T follicular helper cell (primary cell): ENCODE data around the gene ARHGAP26.
"Not testable (repeated sequence)": the region's sequence is repeated elsewhere in the genome, so short reads cannot be mapped to it uniquely, and the experiment has no call there.

Experiments
- DNase-seq: peaks from one replicate; pipeline ENCODE4 v3.0.0-alpha.2; 2020; ENCODE audit warnings: low read depth

The ARHGAP26 gene

DNA sequence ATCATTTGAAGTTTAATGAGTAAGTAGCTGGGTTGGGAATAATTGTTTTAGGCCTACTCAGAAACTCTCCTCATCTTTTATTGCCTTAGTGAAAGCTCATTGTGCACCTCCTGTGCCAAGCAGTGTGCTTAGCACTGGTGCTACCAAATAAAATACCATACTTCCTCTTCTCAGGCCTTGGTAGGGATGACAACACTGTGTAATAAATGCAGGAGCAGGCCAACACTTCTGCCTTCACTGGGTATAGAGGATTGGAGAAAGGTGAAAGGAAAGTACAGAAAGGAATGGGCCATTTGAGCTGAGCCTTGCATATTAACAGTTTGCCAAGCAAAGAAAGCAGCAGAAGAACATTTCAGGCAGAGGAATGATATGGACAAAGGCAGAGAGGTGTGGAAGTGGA lies 347.6 kb downstream of the ARHGAP26 start:
- DNase-seq = no peak

DNA sequence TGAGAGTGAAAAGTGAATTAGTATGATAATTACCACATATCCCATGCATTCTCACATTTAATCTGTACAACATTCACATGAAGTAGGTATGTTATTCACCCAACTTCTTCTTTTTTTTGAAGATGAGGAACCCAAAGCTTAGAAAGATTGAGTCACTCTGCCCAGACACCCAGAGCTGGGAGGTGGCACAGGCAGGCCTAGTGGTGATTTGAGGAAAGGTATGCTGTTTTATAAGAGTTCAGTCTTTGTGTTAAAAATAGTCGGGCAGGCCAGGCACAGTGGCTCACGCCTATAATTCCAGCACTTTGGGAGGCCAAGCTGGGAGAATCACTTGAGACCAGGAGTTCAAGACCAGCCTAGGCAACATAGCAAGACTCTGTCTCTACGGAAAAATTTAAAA lies 348.0 kb downstream of the ARHGAP26 start:
- no peak for DNase-seq

DNA sequence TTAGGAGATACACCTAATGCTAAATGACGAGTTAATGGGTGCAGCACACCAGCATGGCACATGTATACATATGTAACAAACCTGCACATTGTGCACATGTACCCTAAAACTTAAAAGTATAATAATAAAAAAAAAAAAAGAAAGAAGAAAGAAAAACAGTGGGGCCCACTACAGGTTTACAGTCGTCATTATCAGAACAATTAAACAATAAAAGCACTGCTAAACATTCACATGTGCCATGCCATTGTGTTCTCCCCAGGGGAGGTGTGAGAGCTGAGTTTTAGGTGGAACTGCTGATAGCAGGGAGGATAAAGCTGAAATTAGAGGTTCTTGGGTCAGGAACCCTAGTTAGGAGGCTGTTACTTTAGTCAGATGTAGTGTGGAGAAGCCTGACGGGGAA lies 348.6 kb downstream of the ARHGAP26 start:
- DNase-seq = not testable (repeated sequence)

DNA sequence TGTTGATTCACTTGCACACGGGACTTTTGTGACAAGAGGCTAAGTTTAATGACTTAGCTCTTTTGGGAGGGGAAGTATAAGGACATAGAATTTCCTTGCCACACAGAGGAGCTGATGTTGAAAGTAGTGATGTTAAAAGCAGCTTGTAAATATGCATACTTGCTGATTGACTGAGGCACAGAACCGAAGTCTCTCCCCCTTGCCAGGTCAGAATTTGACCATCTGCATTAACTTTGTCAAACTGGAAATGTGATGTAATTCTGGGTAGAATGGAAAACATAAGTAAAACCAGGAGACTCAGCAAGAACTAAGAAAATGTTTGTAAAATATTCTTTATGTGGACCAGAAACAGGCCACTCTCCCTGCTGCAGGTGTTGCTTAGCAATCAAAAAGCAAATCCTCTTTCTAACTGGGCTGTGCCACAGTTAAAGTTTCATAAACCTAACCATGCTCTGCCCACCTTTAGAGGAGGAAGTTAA lies 349.2 kb downstream of the ARHGAP26 start:
- no peak for DNase-seq

DNA sequence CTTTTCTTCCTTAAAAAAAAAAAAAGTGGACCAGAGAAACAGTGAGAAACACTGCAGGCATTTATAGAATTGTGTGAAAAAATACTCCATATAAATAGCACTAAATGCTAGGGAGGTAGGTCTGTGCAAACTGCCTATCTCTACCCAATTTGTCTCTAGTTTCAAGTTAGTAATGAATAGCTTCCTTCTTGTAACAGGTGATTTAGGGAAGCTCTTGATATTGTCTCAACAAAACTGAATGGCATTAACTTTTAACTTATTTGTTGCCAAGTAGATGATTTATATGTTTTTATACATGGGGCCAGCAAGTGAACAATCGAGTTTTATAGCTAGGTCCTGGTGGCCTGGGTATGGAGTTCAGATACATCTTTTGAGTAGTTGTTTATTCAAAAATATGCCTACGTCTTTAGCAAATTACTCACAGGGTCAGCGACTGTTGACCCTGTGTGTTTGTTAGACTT lies 349.7 kb downstream of the ARHGAP26 start:
- DNase-seq = no peak

DNA sequence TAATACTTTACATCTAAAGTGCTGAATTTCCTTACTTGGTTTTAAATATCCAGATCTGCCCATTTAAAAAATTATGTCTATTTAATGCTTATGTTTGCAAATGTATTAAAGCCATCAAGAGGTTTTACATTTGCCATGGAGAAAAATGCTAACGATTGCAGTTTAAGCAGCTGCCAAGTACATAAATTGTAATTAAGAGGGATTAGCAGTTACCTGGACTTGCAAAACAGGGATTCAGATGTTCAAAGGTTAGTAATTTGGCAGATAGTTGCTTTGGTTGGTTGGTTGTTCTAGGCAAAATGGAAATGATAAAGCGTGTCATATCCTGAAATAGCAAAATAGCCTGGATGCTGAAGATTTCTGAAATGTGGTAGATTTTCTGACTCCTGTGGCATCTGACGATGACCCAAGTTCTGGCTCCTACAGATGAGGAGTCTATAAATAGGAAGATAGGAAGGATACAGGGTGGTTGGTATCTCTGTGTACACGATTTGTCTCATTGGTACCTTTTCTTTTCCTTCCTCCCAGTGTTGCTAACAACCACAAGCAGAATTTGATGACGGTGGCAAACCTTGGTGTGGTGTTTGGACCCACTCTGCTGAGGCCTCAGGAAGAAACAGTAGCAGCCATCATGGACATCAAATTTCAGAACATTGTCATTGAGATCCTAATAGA lies 350.4 kb downstream of the ARHGAP26 start:
- DNase-seq = no peak

DNA sequence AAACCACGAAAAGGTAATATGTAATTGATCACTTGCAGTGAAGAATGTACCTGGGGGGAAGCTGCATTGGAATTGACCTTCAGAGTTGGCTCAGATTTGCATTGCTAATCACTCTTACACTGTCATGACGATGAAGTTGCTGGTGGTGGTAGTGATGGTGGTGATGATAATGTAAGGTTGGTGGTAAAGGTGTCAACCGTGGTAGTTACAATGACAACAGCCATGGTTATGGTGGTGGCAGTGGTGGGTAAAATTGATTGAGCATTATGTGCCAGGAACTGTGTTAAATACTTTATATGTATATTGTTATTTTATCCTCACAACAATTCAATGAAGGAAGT lies 350.9 kb downstream of the ARHGAP26 start:
- DNase-seq = no peak

DNA sequence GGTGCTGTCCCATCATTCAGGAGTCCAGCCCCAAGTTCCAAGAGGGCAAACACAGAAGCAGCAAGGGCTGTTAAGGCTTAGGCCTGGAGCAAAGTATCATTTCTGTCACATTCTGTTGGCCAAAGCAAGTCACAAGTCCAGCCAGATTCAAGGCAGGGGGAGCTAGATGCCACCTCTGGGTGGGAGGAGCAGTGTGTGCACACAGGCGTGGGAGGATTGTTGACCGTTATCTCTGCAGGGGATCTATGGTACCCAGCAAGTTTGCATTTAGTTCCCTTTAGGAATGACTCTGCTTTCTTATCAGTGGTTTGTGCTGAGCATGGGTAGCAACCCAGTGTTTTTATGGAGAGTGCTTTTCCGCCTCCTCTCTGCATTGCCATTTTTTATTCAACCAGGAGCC lies 354.4 kb downstream of the ARHGAP26 start:
- DNase-seq = no peak

DNA sequence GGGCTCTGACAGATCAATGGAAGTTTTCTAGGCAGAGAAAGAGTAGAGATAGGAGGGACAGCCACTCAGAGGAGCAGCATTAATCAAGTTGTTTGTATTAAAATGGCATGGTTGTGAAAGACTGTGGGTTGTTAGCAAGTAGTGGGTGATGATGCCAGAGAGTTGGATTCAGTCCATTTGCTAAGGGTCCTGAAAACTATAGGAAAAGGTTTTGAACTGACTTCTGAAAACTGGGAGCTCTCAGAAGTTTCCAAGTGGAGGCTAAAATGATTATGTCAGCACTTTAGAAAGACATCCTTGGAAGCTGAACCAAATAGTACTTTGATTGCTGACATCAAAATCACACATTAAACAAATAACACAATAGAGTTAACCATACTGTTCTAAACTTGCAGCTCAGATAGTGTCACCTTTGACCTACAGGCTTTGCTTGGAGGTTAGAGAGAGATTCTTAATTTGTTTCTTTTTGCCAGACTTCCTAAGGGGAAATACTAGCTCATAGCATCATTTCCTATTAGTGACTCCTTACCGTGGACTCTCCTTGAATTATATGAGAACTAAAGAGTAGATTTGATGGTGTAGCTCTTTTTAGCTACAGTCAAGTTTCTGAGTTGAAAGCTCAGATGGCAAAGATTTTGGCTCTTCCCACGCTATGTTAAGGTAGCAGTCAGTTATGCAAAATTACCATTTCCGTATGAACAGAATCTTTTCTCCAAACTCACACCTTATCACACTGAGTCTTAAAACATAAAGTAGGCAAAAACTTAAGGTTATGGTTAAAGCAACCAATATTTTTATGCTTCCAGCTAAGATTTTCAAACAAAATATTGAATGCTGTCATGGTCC lies 356.2 kb downstream of the ARHGAP26 start:
- no peak for DNase-seq

DNA sequence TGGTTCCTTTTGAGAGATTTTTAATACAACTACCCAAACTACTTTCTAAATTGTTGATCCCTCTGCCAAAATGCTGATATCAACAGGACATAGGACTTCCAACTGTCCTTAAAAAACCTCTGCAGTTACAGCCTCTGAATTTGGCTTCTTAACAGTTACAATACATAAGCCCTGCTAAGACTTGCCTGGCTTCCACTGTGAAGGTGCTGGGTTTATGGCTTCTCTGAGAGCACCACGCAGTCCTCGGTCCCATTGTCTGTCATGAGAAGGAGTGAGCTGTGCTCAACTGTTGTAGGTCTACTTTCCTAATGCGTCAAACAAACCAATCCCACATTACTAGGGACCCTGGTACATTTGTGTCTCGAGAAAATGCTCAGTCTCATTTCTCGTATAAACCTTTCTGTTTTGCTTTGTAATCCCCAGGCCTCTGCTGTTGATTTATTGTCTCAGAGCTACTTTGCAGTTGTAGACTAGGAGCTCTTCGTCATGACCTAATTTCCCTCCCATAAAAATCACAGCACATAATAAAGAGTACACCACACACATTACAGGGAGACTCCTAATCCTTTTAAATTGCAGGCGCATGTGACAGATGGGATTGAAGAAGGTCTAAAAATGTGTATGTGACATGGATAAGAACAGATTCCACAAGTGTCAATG lies 358.4 kb downstream of the ARHGAP26 start:
- no peak for DNase-seq

DNA sequence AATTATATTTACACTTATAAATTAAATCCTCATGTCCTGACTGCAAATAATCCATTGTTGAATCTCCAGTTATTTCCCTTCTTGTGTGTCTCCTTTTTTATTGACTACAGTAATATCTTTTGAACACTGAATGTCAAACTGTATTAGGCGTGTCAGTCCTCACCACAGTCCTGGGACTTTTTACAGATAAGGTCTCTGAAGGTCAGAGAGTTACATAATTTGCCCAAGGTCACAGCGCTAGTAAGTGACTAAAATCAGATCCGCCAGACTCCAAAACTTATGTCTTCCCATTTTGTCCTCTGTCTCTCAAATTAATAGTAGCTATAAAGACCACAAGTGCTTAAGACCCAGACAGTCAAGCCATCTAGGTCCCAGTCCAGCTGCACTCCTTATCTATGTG lies 359.0 kb downstream of the ARHGAP26 start:
- DNase-seq = no peak

DNA sequence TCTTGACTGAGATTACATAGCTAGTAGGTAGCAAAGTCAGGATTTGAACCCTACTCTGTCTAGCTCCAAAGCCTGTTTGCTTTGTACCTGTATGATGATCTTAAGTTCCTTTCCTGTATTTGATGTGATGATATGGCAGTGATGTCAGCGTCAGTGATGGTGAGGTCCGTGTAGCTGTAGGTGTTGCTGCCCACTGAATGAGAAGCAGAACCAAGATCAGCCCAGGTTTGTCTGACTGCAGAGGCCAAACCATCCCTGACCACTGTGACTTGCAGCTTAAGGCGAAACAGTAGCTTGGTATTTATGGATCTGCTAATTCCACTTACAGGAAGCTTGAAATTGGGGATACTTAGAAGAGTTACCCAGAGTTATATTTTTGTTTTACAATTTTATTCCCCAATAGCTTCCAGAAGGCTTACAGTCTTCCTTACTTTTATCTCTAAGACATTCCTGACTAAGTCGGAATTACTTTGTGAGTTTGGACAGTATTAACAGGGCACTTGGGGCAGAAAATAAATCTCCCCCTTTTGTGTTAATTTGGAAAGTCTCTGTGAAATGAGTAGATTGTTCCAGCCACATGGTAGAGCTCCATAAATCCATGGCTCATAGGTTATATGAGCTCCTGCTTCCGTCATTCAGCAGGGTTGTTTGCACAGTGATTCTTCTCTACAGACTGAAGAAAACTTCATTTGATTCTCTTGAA lies 359.9 kb downstream of the ARHGAP26 start:
- DNase-seq = no peak

DNA sequence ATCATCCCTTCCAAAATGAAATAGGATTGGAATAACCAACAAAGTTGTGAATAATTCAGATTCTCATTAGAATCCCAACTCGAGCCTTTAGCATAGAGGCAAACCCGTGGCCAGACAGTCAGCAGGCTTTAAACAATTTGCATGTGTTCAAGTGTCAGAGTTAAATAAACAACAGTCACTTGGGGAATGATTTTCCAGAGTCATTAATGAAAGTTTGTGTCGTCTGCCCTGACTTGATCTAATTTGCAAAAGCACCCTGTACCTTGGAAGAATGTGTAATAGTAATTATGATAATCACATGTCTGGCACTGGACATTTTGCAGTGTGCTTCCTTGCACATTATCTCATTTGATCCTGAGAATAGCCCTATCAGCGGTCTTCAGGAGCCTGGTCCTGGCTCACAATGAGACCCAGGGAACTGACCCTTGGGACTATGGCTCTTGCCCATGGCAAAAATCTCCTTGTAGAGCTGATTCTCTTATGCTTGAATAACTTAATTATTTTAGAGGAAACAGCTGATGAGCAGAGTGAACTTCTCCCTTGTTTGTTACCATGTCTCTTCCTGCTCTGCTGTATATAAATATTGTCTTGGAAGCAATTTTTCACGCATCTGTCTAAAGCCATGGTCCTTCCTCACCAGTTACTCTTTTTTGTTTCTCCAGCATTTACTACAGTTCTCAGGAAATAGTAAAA lies 360.6 kb downstream of the ARHGAP26 start:
- no peak for DNase-seq

DNA sequence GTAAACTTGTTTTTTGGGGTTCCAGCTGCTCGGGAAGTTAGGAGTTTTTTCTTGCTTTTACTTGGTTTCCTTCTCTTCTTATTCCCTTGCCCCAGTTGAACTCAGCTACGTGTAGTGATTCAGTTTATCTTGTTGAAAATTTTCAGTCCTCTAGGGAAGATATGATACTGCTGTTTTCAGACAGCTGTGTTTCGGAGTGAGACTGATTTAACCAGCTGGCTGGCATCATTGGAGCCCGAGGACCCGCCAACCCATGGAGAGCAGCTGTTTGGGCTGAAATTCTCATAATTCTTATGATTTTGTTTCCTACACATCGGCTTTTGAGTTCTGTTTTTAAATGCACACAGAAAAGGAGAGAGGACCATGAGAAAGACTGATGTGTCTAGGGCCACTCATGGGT lies 361.8 kb downstream of the ARHGAP26 start:
- no peak for DNase-seq

DNA sequence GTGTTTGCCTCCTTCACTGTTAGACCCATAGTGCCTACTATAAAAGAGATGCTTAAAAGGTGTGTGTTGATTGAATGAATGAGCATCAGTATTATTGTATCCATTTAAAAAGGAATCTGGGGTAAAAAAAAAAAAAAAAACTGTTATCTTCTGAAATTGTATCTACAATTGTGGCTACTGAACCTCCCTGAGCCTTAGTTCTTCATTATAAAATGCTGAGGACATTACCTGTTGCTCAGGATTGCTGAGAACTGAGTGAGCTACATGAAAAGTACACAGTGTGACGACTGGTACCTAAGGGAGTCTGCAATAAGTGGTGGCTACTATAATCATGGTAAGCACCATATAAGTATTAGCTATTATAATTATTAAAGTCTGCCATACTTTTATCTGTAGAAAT lies 362.6 kb downstream of the ARHGAP26 start:
- no peak for DNase-seq

DNA sequence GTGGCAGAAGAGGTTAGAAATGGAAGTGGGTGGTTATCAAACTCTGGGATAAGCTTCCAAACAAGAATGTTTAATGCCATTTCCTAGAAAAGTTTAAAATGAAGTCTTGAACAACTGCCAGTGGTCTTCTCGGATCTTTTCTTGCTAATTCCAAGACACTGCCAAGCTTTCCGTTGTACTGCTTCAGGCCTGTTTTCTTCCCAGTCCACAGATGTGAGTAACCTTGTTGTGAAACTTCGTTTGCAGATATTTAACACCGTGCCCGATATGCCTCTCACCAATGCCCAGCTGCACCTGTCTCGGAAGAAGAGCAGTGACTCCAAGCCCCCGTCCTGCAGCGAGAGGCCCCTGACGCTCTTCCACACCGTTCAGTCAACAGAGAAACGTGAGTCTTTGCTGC lies 363.5 kb downstream of the ARHGAP26 start:
- DNase-seq = no peak

DNA sequence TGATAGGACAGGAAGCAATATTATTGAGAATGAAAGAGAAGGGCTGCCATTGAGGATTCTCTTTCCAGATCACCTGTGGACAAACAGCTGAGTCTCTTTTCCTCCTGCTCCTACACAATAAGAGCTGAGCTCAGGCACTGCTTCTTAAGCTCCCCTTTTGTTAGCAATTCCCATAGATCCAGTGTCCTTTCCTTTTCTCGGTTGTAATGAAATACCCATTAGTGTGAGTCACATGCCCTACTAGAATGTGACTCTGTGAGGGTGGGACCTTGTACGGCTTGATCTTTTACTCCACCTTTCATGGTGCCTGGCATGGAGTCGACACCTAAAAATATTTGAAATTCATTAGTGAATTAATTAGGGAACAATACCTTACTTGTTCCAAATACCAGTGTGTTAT lies 364.1 kb downstream of the ARHGAP26 start:
- no peak for DNase-seq

DNA sequence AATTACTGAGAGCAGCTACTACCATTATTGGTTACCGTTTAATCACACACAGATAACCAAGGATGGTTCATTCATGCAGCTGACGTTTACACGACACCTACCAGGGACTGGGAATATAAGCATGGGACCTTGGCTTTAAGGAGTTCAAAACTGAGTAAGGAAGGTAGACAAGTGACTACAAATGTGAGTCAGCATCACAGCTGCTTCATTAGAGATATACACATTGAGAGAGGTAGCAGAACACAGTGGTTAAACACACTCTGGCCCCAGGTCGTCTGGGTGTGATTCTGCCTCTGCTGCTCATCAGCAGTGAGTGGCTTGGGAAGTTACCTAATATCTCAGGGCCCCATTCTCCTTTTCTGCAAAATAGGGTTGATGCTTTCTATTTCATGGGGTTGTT lies 364.7 kb downstream of the ARHGAP26 start:
- no peak for DNase-seq

DNA sequence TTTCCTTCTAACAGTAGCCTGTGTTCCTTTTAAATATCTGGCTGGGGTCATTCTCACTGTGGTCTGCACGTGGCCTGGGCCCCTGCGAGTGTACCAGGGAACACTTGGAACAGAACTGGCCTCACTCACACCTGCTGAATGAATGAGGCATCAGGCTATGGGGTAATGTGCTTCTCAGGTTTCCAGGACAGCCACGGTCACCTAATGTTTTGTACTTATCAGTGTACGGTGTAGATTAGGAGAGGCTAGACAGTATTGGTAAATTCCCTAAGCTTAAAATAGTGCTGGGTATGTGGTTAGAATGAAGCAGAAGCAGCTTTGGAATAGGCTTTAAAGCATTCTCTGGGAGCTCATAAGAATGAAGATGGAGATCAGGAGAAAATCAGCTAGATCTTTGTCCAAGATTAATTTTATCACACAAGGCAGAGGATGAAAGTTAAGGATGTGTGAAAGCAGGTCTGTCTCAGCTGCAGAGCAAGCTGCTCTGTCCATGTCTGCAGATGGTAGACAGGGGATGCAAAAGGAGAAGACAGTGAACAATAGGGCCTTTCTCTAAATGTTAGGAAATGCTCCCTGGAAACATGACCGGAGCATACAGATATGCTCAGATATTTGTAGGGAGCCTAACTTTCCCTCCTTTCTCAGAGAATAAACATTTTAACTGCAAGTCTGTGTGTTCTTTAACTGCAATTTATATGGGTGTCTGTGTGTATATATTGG lies 365.8 kb downstream of the ARHGAP26 start:
- DNase-seq = no peak

DNA sequence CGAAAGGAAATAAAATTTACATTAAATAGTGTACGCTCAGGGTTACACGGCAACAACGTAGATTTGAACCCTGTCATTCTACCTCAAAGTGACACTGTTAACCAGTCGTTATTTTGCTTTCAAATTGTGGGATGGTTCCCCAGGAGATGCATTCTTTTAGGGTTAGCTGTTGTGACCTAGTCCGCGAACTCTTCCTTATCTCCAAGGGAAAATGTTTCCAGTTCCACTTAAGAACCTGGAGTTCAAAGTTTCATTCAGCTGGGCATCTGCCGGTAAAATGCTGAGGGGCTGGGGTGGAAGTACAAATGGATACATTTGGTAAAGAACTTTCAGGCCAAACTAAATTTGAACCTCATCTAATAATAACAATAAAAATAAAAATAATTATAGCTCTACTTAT lies 368.7 kb downstream of the ARHGAP26 start:
- no peak for DNase-seq

DNA sequence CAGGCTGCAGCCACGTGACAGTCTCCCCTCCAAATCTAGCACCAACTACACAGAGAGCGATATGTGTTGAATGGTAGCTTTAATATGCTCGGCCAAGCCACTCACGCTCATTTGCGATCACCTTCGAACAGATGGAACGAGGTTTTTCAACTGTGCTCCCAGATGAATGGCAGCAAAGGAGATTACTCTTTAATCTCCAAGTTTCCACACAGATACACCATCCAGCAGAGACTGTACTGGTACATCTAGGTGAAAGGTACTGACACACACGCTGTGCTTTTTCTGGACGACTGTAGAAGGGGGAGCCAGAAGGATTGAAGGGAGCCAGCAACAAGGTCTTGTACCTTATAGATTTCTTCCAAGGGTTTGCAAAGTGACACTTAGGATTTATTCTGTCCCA lies 369.4 kb downstream of the ARHGAP26 start:
- DNase-seq = no peak
